HepG2 (cell line): ENCODE results near the gene GNL2. TPM values are rescaled to one million over a fixed set of nuclear protein-coding genes. Genes with fewer than 3 reads are reported as not detected.

Experiments used
- ATF1 ChIP-seq: IDR thresholded peaks from 2 replicates; pipeline ENCODE4 v1.6.1; 2016; ENCODE audit warnings: mild to moderate bottlenecking, control low read depth
- CAMTA2 ChIP-seq: sonication (generic); formaldehyde crosslinking; IDR thresholded peaks from 2 replicates; pipeline ENCODE4 v1.4.0; 2020; ENCODE audit warnings: mild to moderate bottlenecking, missing genetic modification reagents, borderline replicate concordance
- CREB1 ChIP-seq, 2 experiments: fragments of 450-650 bp in 1 of 2; IDR thresholded peaks; 2 replicates each; pipeline ENCODE4 v1.6.1; 2016 to 2017; ENCODE audit warnings: control low read depth in 1 of 2, mild to moderate bottlenecking in 1 of 2, missing compliant biosample characterization in 1 of 2, missing genetic modification characterization in 1 of 2
- HOXA5 ChIP-seq: sonication (generic); formaldehyde crosslinking; IDR thresholded peaks from 2 replicates; pipeline ENCODE4 v1.4.0; 2020; ENCODE audit warnings: missing genetic modification reagents
- NFE2 ChIP-seq: sonication (generic); formaldehyde crosslinking; IDR thresholded peaks from 2 replicates; pipeline ENCODE4 v1.4.0; 2020; ENCODE audit warnings: missing genetic modification reagents
- ZFP36 ChIP-seq: fragments of 150-350 bp; IDR thresholded peaks from 2 replicates; pipeline ENCODE4 v1.6.1; 2018; ENCODE audit warnings: borderline replicate concordance, low read length, low read depth; ENCODE audit not compliant: partially characterized antibody
- ZNF10 ChIP-seq: sonication (generic); formaldehyde crosslinking; IDR thresholded peaks from 2 replicates; pipeline ENCODE4 v1.4.0; 2020; ENCODE audit warnings: mild to moderate bottlenecking, low read depth, missing genetic modification reagents, borderline replicate concordance
- ZNF3 ChIP-seq: IDR thresholded peaks from 2 replicates; pipeline ENCODE4 v1.7.0; 2017; ENCODE audit warnings: inconsistent platforms
- ZNF7 ChIP-seq: IDR thresholded peaks from 2 replicates; pipeline ENCODE4 v1.6.1; 2016; ENCODE audit warnings: missing biosample characterization, missing genetic modification reagents
- ZNF816 ChIP-seq: sonication (generic); formaldehyde crosslinking; IDR thresholded peaks from 2 replicates; pipeline ENCODE4 v1.8.0; 2022; ENCODE audit warnings: missing genetic modification reagents, mild to moderate bottlenecking, borderline replicate concordance
- ZSCAN20 ChIP-seq: sonication (generic); formaldehyde crosslinking; IDR thresholded peaks from 2 replicates; pipeline ENCODE4 v1.4.0; 2020; ENCODE audit warnings: missing genetic modification reagents, mild to moderate bottlenecking, borderline replicate concordance
- polyA plus RNA-seq, 8 experiments: library from polyadenylated mRNA; depleted of rRNA in 3 of 8; stranded (reverse) in 7 of 8; unstranded in 1 of 8; fragments of >200 nt; fragmentation: Illumina TruSeq in 4 of 8; extraction: Trizol in 4 of 8; gene quantifications; 2 replicates each; pipeline versions ENCODE4 v1.2.1 to v1.2.3, GENCODE V29; 2011 to 2016; ENCODE audit warnings: low read depth in 4 of 8, missing spikeins in 1 of 8, mixed read lengths in 1 of 8; ENCODE audit not compliant: insufficient read depth in 1 of 8
- total RNA-seq, 5 experiments: library from RNA; depleted of rRNA; stranded (reverse); fragments of >200 nt; fragmentation: Illumina TruSeq; extraction: Trizol; gene quantifications; 2 replicates each; pipeline ENCODE4 v1.2.3, GENCODE V29; 2016; ENCODE audit warnings: low read depth in 1 of 5
- TF ChIP-seq, protein P1 (sequence below): sonication (generic); formaldehyde crosslinking; IDR thresholded peaks from 2 replicates; pipeline ENCODE4 v1.4.0; 2020; ENCODE audit warnings: missing genetic modification reagents, borderline replicate concordance
- TF ChIP-seq, protein P2 (sequence below): IDR thresholded peaks from 2 replicates; pipeline ENCODE4 v1.6.1; 2016; ENCODE audit warnings: low read depth
- TF ChIP-seq, protein P3 (sequence below): sonication (generic); formaldehyde crosslinking; IDR thresholded peaks from 2 replicates; pipeline ENCODE4 v1.4.0; 2020; ENCODE audit warnings: mild to moderate bottlenecking, missing genetic modification reagents
- TF ChIP-seq, protein P4 (sequence below): sonication (generic); formaldehyde crosslinking; IDR thresholded peaks from 2 replicates; pipeline ENCODE4 v1.4.0; 2020; ENCODE audit warnings: mild to moderate bottlenecking, missing genetic modification reagents
- TF ChIP-seq, protein P5 (sequence below): sonication (generic); formaldehyde crosslinking; IDR thresholded peaks from 2 replicates; pipeline ENCODE4 v1.5.1; 2020; ENCODE audit warnings: mild to moderate bottlenecking, missing genetic modification reagents, moderate library complexity
- TF ChIP-seq, protein P6 (sequence below): sonication (generic); formaldehyde crosslinking; conservative IDR thresholded peaks from 2 replicates; pipeline ENCODE4 v1.8.1; 2023; ENCODE audit warnings: missing genetic modification reagents

GNL2 gene
- total and polyA plus RNA-seq, 2 of the 13 experiments (the other 11 are each of a cell fraction or from before 2014, with no cell fraction given): 32.1 to 72.1 TPM

DNA sequence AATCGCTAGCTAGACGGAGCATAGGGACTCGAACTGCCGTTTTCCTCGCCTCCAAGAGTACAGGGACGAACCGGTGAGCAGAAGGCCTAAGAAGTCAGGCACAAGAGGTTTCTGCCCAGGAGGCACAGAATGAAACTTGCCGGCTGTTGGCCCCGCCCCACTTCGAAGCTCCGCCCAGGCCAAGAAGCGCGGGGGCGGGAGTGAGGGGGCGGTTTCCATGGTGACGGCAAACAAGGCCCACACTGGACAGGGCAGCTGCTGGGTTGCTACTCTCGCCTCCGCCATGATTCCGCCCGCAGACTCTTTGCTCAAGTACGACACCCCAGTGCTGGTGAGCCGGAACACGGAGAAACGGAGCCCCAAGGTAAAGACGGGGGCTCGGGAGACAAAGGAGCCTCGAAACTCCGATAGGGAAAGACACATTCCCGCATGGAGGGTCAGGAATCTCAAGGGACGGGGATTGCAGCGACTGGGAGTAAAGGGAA is 39.0 kb downstream of the GNL2 start, which contains the start of gene DNALI1 (continued):
- TF ChIP-seq, protein P1, sequence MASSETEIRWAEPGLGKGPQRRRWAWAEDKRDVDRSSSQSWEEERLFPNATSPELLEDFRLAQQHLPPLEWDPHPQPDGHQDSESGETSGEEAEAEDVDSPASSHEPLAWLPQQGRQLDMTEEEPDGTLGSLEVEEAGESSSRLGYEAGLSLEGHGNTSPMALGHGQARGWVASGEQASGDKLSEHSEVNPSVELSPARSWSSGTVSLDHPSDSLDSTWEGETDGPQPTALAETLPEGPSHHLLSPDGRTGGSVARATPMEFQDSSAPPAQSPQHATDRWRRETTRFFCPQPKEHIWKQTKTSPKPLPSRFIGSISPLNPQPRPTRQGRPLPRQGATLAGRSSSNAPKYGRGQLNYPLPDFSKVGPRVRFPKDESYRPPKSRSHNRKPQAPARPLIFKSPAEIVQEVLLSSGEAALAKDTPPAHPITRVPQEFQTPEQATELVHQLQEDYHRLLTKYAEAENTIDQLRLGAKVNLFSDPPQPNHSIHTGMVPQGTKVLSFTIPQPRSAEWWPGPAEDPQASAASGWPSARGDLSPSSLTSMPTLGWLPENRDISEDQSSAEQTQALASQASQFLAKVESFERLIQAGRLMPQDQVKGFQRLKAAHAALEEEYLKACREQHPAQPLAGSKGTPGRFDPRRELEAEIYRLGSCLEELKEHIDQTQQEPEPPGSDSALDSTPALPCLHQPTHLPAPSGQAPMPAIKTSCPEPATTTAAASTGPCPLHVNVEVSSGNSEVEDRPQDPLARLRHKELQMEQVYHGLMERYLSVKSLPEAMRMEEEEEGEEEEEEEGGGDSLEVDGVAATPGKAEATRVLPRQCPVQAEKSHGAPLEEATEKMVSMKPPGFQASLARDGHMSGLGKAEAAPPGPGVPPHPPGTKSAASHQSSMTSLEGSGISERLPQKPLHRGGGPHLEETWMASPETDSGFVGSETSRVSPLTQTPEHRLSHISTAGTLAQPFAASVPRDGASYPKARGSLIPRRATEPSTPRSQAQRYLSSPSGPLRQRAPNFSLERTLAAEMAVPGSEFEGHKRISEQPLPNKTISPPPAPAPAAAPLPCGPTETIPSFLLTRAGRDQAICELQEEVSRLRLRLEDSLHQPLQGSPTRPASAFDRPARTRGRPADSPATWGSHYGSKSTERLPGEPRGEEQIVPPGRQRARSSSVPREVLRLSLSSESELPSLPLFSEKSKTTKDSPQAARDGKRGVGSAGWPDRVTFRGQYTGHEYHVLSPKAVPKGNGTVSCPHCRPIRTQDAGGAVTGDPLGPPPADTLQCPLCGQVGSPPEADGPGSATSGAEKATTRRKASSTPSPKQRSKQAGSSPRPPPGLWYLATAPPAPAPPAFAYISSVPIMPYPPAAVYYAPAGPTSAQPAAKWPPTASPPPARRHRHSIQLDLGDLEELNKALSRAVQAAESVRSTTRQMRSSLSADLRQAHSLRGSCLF (CRISPR knock-in tag): no peak
- TF ChIP-seq, protein P2, sequence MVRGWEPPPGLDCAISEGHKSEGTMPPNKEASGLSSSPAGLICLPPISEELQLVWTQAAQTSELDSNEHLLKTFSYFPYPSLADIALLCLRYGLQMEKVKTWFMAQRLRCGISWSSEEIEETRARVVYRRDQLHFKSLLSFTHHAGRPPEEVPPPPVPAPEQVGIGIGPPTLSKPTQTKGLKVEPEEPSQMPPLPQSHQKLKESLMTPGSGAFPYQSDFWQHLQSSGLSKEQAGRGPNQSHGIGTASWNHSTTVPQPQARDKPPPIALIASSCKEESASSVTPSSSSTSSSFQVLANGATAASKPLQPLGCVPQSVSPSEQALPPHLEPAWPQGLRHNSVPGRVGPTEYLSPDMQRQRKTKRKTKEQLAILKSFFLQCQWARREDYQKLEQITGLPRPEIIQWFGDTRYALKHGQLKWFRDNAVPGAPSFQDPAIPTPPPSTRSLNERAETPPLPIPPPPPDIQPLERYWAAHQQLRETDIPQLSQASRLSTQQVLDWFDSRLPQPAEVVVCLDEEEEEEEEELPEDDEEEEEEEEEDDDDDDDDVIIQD (CRISPR knock-in tag): no peak
- TF ChIP-seq ZNF3 (CRISPR knock-in tag): no peak
- TF ChIP-seq NFE2: no peak
- no peak for TF ChIP-seq ZNF7 (CRISPR knock-in tag)
- TF ChIP-seq ZNF10 (CRISPR knock-in tag): no peak
- no peak for TF ChIP-seq CAMTA2
- TF ChIP-seq ZSCAN20 (CRISPR knock-in tag): no peak
- TF ChIP-seq CREB1 (IDR thresholded peaks at IDR 0.05): no peak
- no peak for TF ChIP-seq CREB1 (CRISPR knock-in tag; IDR thresholded peaks at IDR 0.05)
- TF ChIP-seq, protein P3, sequence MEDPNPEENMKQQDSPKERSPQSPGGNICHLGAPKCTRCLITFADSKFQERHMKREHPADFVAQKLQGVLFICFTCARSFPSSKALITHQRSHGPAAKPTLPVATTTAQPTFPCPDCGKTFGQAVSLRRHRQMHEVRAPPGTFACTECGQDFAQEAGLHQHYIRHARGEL (CRISPR knock-in tag): no peak
- TF ChIP-seq, protein P4, sequence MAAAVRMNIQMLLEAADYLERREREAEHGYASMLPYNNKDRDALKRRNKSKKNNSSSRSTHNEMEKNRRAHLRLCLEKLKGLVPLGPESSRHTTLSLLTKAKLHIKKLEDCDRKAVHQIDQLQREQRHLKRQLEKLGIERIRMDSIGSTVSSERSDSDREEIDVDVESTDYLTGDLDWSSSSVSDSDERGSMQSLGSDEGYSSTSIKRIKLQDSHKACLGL (CRISPR knock-in tag): no peak
- TF ChIP-seq ZFP36: no peak
- no peak for TF ChIP-seq ATF1 (CRISPR knock-in tag)
- no peak for TF ChIP-seq ZNF816 (CRISPR knock-in tag)
- TF ChIP-seq, protein P5, sequence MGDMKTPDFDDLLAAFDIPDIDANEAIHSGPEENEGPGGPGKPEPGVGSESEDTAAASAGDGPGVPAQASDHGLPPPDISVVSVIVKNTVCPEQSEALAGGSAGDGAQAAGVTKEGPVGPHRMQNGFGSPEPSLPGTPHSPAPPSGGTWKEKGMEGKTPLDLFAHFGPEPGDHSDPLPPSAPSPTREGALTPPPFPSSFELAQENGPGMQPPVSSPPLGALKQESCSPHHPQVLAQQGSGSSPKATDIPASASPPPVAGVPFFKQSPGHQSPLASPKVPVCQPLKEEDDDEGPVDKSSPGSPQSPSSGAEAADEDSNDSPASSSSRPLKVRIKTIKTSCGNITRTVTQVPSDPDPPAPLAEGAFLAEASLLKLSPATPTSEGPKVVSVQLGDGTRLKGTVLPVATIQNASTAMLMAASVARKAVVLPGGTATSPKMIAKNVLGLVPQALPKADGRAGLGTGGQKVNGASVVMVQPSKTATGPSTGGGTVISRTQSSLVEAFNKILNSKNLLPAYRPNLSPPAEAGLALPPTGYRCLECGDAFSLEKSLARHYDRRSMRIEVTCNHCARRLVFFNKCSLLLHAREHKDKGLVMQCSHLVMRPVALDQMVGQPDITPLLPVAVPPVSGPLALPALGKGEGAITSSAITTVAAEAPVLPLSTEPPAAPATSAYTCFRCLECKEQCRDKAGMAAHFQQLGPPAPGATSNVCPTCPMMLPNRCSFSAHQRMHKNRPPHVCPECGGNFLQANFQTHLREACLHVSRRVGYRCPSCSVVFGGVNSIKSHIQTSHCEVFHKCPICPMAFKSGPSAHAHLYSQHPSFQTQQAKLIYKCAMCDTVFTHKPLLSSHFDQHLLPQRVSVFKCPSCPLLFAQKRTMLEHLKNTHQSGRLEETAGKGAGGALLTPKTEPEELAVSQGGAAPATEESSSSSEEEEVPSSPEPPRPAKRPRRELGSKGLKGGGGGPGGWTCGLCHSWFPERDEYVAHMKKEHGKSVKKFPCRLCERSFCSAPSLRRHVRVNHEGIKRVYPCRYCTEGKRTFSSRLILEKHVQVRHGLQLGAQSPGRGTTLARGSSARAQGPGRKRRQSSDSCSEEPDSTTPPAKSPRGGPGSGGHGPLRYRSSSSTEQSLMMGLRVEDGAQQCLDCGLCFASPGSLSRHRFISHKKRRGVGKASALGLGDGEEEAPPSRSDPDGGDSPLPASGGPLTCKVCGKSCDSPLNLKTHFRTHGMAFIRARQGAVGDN: peak; percentile 67
- no peak for TF ChIP-seq HOXA5
- TF ChIP-seq, protein P6, sequence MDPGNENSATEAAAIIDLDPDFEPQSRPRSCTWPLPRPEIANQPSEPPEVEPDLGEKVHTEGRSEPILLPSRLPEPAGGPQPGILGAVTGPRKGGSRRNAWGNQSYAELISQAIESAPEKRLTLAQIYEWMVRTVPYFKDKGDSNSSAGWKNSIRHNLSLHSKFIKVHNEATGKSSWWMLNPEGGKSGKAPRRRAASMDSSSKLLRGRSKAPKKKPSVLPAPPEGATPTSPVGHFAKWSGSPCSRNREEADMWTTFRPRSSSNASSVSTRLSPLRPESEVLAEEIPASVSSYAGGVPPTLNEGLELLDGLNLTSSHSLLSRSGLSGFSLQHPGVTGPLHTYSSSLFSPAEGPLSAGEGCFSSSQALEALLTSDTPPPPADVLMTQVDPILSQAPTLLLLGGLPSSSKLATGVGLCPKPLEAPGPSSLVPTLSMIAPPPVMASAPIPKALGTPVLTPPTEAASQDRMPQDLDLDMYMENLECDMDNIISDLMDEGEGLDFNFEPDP (CRISPR knock-in tag): no peak
